Measurements from ENCODE around the gene STRAP. TPM values are rescaled to one million over a fixed set of nuclear protein-coding genes. Genes with fewer than 3 reads are reported as not detected.
"Not testable (repeated sequence)": the region's sequence is repeated elsewhere in the genome, so short reads cannot be mapped to it uniquely, and the experiment has no call there.

The STRAP gene
- polyA plus RNA-seq, 3 donors: 180 to 200 (median 197) TPM

GRCh38 chr12:15863984-15864383 is 18.2 kb upstream of the STRAP start:
- no peak for DNase-seq (ENCODE audit: low read depth in 3 of 3, low spot score in 2 of 3)

DNA sequence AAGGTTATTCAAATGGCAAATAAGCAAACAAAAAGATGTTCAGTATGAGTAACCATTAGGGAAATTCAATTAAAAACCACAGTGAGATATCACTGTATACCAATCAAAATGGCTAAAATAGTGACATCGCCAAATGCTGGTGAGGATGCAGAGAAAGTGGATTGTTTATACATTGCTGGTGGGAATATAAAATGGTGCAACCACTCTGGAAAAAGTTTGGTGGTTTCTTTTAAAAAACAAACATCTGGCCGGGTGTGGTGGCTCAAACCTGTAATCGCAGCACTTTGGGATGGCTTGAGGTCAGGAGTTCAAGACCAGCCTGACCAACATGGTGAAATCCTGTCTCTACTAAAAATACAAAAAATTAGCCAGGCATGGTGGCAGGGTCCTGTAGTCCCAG is 14.0 kb upstream of the STRAP start:
- DNase-seq (ENCODE audit: low read depth in 3 of 3, low spot score in 2 of 3): no peak

- no peak for DNase-seq (ENCODE audit: low read depth in 3 of 3, low spot score in 2 of 3)
These were observed 8.6 kb upstream of the STRAP start for GRCh38 chr12:15873556-15873955.

GRCh38 chr12:15874556-15875145 is 7.5 kb upstream of the STRAP start:
- not testable (repeated sequence) for DNase-seq (ENCODE audit: low read depth in 3 of 3, low spot score in 2 of 3)

GRCh38 chr12:15875863-15876262 is 6.3 kb upstream of the STRAP start:
- DNase-seq (ENCODE audit: low read depth in 3 of 3, low spot score in 2 of 3): no peak

- DNase-seq (ENCODE audit: low read depth in 3 of 3, low spot score in 2 of 3): no peak
These were observed 2.8 kb upstream of the STRAP start for GRCh38 chr12:15879413-15879812.

GRCh38 chr12:15880721-15881120 is 1.5 kb upstream of the STRAP start:
- DNase-seq (ENCODE audit: low read depth in 3 of 3, low spot score in 2 of 3): no peak

DNA sequence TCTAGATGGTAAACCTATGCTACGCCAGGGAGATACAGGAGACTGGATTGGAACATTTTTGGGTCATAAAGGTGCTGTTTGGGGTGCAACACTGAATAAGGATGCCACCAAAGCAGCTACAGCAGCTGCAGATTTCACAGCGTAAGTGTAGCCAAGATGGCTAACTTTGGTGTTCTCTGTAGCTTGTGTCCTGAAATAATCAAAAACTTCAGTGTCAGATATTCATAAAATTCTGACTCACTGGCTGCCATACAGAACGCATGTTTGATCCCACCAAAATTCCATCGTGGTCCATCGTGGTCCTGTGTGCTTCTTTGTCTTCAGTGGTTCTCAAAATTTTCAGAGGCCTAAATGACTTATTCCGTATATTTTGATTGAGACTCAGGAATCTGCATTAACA is 1.3 kb downstream of the STRAP start:
- no peak for DNase-seq (ENCODE audit: low read depth in 3 of 3, low spot score in 2 of 3)

GRCh38 chr12:15886372-15887042 is 4.3 kb downstream of the STRAP start:
- no peak for DNase-seq (ENCODE audit: low read depth in 3 of 3, low spot score in 2 of 3)

GRCh38 chr12:15887043-15887817 is 5.0 kb downstream of the STRAP start:
- no peak for DNase-seq (ENCODE audit: low read depth in 3 of 3, low spot score in 2 of 3)

- DNase-seq (ENCODE audit: low read depth in 3 of 3, low spot score in 2 of 3): no peak
These were observed 10.6 kb downstream of the STRAP start for GRCh38 chr12:15892645-15893259.

DNA sequence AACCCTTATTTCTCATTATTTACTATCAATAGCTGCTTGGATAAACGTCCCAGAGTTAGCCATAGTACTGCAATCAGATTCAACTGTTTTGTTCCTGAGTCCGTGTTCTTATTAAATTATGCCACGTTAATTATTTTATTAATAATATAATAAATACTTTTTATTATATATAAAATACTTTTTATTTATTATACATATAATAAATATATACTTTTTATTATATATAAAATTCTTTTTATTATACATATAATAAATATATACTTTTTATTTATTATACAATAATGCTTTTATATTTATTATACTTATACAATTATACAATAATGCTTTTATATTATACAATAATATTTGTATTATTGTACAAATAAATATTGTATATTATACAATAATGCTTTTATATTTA is 11.1 kb downstream of the STRAP start:
- no peak for DNase-seq (ENCODE audit: low read depth in 3 of 3, low spot score in 2 of 3)

- no peak for DNase-seq (ENCODE audit: low read depth in 3 of 3, low spot score in 2 of 3)
These were observed 14.7 kb downstream of the STRAP start for GRCh38 chr12:15896867-15897266.

DNA sequence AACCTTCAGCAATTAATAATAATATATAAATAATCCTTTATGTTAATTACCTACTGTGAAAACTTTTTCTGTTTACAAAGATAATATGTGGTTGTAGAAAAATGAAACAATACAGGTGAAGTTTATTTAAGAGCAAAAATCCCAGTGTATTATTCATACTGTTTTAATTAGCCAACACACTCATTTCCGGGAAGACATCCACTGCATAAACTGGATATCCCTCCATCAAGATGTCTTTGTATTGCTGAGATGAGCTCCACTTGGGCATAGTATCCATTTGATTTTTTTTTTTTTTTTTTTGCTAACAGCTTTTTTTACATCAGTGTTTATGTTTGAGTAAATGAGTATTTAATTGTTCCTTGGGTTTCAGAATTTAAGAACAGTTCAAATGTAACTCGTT is 15.2 kb downstream of the STRAP start:
- DNase-seq (ENCODE audit: low read depth in 3 of 3, low spot score in 2 of 3): no peak

DNA sequence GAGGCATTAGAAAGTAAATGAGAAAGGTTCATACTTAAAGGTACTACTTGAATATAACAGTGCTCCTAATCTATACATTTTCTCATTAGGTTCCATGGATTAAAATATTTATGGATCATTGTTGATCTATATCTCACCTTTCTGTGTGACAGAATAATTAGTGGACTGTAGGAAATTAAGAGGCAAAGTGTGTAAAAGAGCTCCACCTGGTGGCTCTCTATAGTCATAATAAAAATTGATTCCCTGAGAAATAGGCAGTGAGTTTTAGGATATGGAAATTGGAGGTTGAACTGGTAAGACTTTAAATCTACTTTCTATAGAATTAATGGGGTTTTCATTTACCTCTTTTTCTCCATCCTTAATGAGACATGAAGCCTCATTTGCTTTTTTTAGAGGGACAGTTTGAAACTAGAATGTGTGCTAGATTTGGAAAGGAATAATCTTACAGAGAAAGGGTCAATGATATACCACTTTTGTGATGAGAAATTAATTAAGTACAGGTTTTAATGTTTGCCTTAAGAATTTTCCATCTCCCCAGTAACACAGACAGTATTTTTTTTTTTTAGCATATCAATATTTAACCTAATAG is 17.2 kb downstream of the STRAP start:
- no peak for DNase-seq (ENCODE audit: low read depth in 3 of 3, low spot score in 2 of 3)

DNA sequence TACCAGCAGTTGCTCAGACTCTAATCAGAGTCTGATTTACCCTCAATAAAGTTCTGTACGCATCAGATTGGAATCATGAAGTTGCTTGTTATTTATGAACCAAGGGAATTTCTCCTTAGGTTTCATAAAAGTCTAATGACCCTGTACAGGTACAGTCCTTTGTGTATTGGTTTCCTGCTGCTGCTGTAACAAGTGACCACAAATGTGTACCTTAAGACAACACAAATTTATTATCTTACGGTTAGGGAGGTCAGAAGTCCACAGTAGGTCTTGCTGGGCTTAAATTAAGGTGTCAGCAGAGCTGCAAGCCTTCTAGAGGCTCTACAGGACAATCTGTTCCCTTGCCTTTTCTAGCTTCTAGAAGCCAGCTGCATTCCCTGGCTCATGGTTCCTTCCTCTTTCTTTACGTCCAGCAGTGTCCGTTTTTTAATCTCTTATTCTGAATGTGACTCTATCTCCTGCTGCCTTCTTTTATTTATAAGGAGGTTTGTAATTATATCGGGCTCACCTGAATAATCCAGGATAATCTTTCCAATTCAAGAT is 22.3 kb downstream of the STRAP start:
- no peak for DNase-seq (ENCODE audit: low read depth in 3 of 3, low spot score in 2 of 3)

GRCh38 chr12:15910468-15910863 is 28.3 kb downstream of the STRAP start:
- no peak for DNase-seq (ENCODE audit: low read depth in 3 of 3, low spot score in 2 of 3)

DNA sequence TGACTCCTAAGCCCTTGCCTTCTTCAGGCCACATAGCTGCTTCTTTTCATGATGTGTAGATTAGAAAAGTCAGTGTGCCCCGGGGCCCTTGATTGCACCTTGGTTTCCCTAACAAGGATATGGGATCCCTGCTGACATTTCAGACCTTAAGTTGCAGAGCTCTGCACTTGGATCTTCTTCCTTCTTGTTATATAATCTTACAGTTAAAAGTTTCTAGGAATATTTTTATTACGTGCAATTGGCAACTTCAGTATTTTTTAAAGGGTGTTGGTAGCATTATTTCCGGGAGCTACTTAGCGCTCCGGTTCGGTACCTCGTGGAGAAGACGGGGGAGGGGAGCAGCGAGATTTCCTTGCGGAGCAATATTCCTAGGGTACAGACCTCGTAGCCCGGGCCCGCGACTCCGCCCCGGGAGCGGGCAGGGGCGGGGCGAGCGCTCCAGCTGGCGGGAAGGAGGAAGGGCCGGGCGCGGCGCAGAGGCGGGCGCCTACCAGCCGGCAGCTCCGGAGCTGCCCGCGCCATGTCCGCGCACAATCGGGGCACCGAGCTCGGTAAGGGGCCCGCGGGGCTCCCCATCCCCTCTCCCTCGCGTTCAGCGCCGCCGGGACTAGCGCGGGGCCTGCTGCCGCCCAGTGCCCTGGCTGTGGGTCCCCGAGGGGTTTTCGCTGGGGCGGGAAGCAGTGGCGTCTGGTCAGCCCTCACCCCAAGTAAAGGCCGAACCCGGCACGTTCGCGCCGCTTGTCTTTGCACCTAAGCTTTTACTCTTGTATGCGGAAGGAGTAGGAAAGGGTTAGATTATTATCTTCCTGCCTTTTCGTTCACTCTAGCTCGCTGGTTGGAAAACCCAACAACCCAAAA is 28.9 kb downstream of the STRAP start, which contains the start of gene DERA:
Gene DERA (plus strand): TSS at position 469 of the 858 bp plus-strand sequence. CDS start 52 bp downstream, at position 521.
- DNase-seq (ENCODE audit: low read depth in 3 of 3, low spot score in 2 of 3): peak; percentile 55 to 57 (median 56)

DNA sequence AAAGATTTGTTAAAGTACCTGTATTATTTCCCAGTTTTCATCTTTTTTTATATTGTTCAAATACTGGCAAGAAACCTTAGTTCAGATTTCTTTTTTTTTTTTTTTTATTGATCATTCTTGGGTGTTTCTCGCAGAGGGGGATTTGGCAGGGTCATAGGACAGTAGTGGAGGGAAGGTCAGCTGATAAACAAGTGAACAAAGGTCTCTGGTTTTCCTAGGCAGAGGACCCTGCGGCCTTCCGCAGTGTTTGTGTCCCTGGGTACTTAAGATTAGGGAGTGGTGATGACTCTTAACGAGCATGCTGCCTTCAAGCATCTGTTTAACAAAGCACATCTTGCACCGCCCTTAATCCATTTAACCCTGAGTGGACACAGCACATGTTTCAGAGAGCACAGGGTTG is 29.7 kb downstream of the STRAP start:
- DNase-seq (ENCODE audit: low read depth in 3 of 3, low spot score in 2 of 3): not testable (repeated sequence)

- not testable (repeated sequence) for DNase-seq (ENCODE audit: low read depth in 3 of 3, low spot score in 2 of 3)
These were observed 31.9 kb downstream of the STRAP start for GRCh38 chr12:15914131-15914530.
